DMS 273 (cell line): ENCODE data around the gene YLPM1.
"Not testable (repeated sequence)": the region's sequence is repeated elsewhere in the genome, so short reads cannot be mapped to it uniquely, and the experiment has no call there.

ENCODE experiments used
- DNase-seq: peaks from one replicate; lab custom pipeline; 2025; ENCODE audit not compliant: unreplicated experiment; lab: John Stamatoyannopoulos, UW

The YLPM1 gene

GRCh38 chr14:74762917-74763802 lies at the start of gene YLPM1:
Gene YLPM1, plus strand, starts transcription at chr14:74763316. Its CDS starts 174 bp downstream, at chr14:74763490.
- DNase-seq: peak; percentile 99

- DNase-seq: no peak
Measured at GRCh38 chr14:74713395-74713735, 49.8 kb upstream of the YLPM1 start.

- no peak for DNase-seq
Measured at GRCh38 chr14:74720526-74720925, 42.6 kb upstream of the YLPM1 start.

- DNase-seq: no peak
Measured at GRCh38 chr14:74723134-74723533, 40.0 kb upstream of the YLPM1 start.

- DNase-seq: no peak
Measured at GRCh38 chr14:74732387-74732786, 30.7 kb upstream of the YLPM1 start.

- no peak for DNase-seq
Measured at GRCh38 chr14:74733221-74733620, 29.9 kb upstream of the YLPM1 start.

GRCh38 chr14:74735125-74735524 lies 28.0 kb upstream of the YLPM1 start:
- DNase-seq: no peak

- DNase-seq: no peak
Measured at GRCh38 chr14:74737753-74738325, 25.3 kb upstream of the YLPM1 start.

GRCh38 chr14:74739293-74740030 lies 23.7 kb upstream of the YLPM1 start:
- no peak for DNase-seq

- DNase-seq: no peak
Measured at GRCh38 chr14:74747237-74747636, 15.9 kb upstream of the YLPM1 start.

GRCh38 chr14:74754157-74754556 lies 9.0 kb upstream of the YLPM1 start:
- DNase-seq: no peak

GRCh38 chr14:74754899-74755298 lies 8.2 kb upstream of the YLPM1 start:
- no peak for DNase-seq

GRCh38 chr14:74756326-74756725 lies 6.8 kb upstream of the YLPM1 start:
- no peak for DNase-seq

- not testable (repeated sequence) for DNase-seq
Measured at GRCh38 chr14:74758505-74758904, 4.6 kb upstream of the YLPM1 start.

- peak; percentile 43 for DNase-seq
Measured at GRCh38 chr14:74763803-74764531, 851 bp downstream of the YLPM1 start.

- DNase-seq: no peak
Measured at GRCh38 chr14:74765721-74766120, 2.6 kb downstream of the YLPM1 start.

- DNase-seq: no peak
Measured at GRCh38 chr14:74771399-74771798, 8.3 kb downstream of the YLPM1 start.

GRCh38 chr14:74784634-74785033 lies 21.5 kb downstream of the YLPM1 start:
- no peak for DNase-seq

GRCh38 chr14:74785056-74785613 lies 22.0 kb downstream of the YLPM1 start:
- DNase-seq: no peak

GRCh38 chr14:74786796-74787315 lies 23.7 kb downstream of the YLPM1 start:
- DNase-seq: no peak
